CD1c-positive myeloid dendritic cell (primary cell): ENCODE results near the gene CUEDC1.
A peak's percentile ranks its signal among the peaks of the same experiment; 100 is the strongest.

ENCODE experiments used
- DNase-seq: peaks from one replicate; pipeline ENCODE4 v3.0.0-alpha.2; 2016; ENCODE audit errors: extremely low spot score

CUEDC1 gene

DNA sequence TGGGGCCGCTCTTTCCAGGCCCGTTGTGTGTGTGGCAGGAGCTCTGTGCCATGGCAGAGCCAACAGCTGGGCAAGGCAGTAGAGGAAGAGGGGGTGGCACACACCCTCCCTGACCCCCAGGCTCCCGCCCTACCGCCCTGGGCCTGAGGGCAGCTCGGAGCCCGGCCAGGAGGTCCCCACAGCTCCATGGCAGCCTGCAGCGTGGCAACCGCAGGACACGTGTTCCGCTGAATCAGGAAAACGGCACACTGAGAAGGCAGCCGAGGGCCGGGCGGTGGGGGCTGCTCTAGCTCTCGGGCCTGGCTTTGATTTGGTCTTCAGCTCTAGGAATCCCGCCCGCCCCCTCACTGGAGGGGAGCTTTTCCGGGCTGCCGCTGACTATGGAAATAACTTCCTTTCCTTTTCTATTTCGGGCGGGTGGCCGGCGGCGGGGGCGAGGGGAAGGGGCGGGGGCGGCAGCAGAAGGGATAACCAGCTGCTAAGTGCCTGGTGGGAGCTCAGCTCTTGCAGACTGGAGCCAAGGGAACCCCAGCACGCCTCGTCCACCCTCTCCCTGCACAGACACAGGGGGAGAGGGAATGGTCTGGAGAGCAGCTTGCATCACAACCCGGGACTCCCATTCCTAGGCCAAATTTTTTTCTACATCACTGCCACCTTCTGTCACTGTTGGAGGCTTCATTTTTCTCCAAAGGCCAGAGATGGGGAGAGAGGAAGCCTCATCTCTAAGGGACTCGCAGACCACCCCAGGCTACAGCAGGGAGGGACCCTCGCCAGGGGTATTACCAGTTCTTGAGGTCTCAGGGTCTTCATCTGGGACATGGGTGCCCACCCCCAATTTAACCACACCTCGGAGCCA is 80.5 kb downstream of the CUEDC1 start:
- DNase-seq = peak; percentile 53

DNA sequence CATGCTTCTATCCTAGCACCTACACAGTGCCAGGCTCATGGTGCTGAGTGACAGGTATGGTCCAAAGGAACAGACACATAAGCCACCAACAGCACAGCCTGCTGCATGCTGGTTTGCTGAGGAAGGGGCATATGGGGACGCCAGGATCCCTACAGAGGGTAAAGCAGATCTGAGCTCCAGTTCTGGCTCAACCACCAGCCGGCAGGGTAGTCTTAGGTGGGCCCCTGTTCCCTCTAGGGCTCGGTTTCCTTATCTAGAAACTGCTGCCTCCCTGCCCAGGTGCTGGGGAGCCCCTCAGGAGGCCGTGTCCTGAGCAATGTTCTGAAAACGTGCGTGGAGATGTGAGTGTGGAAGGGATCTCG is 81.2 kb downstream of the CUEDC1 start:
- DNase-seq = no peak

DNA sequence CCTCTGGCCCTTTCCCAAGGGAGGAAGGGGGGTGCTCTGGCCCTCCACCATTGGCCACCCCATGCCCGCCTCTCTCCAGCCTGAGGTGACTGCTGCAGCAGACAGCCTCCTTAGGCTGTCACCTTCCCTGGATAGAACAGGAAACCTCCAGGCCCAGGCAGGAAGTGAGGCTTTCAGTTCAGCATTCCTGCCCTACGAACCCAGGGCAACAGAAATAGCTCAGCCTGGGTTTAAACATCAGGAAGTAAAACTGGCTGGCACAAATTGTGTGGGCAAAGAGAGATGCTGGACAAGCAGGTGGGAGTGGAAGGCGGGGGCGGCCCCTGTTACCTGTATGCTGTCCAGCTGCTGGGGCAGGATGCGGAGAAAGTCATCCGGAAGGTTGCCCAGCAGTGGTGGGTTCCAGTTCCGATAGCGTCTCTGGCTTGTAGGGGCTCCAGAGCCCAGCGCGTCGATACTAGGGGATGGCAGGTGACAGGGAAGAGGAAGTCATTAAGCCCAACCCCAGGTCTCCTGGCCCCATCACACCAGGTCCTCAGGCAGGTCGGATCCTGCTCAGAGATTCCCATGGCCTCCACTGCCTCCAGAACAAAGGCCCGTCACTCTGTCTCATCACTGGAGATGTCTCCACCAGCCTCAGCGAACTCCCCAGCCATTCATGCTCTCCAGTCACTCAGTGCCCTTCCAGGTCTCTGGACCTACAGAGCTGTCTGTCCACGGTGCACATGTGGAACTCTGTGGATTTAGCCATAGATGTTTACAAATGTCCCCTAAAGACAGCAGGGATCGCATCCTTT is 81.8 kb downstream of the CUEDC1 start:
- peak; percentile 46 for DNase-seq

DNA sequence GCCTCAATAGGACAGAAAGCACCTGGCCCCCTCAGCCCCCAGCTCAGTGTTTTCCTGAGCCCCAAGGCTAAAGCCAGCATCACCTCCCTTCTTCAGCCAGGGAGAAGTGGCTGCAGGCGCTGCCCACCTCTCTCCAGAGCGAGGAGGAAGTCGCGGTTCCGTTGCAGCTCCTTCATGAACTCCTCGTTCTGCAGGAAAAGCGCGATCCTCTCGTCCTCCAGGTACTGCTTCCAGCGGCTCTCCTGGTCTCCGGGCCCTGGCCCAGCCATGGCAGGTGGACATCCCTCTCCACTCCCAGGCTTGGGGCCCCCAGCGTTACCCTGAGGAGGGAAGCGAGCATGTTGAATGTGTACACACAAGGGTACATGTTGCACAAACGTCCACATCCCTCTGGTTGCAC is 82.7 kb downstream of the CUEDC1 start:
- DNase-seq = peak; percentile 32

- DNase-seq = no peak
Observed at GRCh38 chr17:57871863-57872262, 83.3 kb downstream of the CUEDC1 start.

DNA sequence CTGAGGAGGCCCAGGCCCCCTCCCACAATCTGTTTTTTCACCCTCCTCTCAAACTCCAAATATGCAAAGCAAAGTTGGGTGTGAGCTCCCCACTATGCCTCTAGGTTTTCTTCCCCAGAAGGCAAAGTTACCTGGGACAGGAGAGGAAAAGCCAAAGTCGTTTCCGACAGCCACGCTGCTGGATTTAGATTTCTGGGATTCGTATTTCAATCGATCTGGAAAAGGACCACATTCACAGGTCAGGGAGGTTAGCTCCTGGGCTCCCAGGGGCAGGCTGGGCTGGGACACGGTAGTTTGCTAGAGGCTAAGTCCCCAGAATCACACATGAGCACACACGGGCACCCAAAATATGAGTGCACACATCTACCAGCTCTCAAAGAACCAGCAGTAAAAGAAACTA is 84.1 kb downstream of the CUEDC1 start:
- DNase-seq = no peak

GRCh38 chr17:57870283-57870635 is 85.0 kb downstream of the CUEDC1 start:
- DNase-seq = no peak

DNA sequence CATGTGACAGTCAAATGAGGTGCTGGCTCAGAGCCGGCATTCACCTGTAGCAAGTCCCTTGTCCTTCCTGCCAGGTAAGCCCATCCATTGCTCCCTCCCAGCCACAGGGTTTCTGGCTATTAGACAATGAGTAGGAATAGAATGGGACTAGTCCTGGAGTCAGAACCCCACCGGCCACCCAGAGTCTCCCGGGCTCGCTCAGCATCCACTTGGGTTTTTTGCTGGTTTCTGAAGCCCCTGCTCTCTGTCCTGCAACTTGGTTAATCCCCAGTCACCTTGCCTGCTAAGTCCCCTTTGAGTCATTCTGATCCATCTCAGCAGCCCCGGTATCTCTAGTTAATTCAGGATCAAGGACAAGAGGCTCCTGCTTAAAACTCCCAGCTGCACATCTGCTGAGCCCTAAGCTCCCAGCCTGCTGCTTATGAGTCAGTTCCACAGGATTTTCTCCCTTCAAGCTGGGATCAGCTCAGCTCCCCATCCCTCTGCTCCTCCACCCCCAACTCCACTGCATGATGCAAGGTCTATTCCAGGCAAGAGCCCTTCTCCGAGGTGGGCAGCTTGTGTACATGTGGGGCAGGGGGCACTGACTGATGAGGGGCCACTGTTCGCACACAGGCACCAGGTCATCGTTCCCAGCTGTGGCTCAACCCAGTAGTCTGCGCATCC is 85.5 kb downstream of the CUEDC1 start:
- no peak for DNase-seq

DNA sequence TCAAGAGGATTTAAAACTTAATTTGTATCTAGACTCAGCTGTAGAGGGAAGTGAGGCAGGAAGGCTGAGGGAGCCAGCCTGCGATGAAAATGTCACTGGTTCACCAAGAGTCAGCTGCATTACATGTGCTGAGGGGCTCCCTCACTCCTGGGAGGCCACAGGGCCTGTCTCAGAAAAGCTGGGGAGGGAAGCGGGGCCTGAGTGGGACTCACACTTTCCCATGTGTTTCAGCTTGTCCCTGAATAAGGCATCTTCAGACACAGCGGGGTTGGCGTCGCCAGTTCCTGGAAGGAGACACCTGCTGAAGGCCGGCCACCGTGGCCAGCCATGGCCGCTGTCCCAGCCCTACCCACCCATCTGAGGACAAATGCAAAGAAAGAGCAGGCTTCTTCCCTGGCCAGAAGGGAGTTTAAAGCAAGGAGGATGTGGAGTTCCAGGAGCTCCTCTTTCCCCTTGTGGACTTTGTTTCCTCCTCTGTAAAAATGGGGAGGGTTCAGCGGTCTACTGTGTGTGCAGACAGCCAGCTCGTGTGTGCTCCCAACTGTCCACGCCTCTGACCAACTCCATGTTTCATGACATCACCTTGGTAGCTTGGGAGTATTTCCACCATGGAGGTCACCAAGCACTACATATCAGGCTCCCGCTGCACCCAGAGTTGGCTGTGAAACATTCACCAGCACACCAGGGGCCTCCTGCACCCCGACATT is 86.1 kb downstream of the CUEDC1 start:
- DNase-seq = no peak

DNA sequence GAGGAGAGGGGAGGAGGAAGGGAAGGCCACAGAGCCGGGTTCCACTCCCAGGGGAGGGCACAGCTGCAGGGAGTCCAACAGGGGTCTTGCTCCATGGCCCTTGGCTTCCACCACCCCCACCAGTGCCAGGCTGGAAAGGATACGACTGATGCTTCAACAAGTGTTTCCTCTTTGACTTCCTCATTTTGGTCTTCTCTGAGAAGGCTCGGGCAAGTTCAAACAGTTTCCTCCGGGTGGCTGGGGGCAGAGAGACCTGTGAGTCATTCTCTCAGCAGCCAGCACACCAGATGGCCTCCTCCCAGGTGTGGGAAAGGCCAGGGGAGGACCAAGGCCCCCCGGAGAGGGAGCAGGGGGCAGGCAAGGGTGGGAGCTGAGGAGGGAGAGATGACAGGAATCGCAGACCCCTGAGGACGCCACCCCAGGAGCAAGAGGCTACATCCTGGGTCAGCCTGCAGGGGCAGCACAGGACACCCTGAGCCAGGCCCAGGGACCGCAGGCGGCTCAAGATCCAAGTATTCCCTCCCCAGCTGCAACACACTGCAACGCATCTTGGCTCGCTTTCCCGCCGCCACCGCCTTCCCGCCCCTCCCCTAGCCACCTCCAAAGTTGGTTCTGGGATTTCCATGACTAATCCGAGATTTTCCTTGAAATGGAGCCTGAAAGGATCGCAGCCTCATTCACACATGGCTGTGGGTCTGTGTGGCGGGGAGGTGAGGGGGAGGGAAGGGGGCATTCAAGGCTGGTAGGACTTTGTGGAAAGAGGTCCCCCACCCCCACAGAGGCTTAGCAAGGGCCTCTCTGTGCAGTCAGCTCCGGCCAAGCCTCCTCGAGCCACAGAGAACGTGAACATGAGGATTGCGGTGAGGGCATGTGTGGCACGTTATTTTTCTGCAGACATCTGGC is 87.0 kb downstream of the CUEDC1 start:
- DNase-seq = peak; percentile 82

DNA sequence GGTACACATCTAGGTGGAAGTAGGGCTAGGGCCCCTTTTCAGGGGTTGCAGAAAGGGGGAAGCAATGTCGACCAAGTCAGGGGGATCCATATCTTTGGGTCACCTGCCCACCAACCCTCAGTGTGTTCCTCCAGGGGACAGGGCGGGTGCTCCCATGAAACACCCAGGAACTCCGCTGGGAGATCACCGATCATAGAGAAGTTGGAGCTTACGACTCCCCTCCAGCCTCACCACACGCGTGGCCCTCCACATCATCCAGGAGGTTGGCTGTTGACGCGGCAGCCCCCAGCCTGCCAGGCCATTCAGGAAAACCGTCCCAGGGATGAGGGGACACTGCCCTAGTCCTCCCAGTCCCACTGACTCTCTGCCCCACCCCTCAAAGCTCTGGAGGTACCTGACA is 88.1 kb downstream of the CUEDC1 start:
- DNase-seq = no peak

- DNase-seq = no peak
Observed at GRCh38 chr17:57866723-57867122, 88.5 kb downstream of the CUEDC1 start.

- no peak for DNase-seq
Observed at GRCh38 chr17:57866319-57866718, 88.9 kb downstream of the CUEDC1 start.

GRCh38 chr17:57864273-57864672 is 90.9 kb downstream of the CUEDC1 start:
- no peak for DNase-seq

DNA sequence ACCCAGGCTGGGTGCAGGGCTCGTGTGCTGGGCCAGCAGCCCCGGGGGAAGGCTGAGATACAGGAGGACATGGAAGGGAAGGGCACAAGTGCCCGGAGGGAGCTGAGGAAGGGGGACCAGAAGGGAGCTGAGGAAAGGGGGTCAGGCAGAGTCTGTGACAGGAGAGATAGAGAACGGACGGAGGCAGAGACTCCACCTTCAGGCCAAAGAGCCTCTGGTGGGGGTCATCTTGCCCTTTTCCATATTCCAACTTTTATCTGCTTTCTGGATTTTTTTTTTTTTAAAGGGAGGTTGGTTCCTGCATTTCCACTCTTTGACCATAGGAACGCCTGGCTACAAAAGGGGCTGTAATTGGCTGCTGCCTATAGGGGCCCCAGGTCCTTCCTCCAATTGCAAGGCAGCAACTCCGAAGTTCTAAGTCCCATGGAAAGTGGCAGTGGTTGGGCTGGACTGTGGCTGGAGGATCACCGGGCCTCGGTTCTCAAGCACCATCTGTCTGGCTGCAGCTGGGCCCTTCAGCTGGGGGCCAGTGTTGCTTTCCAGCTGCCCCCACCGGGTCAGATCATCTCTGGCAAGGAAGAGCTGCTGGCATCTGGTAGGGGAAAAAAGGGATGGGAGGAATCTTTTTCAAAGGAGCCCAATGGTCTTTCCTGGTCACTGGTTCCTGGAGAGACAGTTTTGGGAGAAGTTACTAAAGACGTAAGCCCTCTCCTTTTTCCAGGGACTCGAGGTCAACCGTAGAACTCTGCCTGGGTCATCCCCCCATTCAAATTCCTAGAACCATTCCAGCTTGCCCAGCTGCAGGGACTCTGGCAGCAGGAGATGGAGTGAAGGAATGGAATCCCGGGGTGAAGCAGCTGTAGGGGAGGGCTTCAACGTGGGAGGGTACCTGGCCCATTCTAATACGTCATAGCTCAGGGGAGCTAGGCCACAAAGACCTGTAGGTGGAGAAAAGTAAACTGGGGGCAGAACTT is 92.2 kb downstream of the CUEDC1 start:
- no peak for DNase-seq

DNA sequence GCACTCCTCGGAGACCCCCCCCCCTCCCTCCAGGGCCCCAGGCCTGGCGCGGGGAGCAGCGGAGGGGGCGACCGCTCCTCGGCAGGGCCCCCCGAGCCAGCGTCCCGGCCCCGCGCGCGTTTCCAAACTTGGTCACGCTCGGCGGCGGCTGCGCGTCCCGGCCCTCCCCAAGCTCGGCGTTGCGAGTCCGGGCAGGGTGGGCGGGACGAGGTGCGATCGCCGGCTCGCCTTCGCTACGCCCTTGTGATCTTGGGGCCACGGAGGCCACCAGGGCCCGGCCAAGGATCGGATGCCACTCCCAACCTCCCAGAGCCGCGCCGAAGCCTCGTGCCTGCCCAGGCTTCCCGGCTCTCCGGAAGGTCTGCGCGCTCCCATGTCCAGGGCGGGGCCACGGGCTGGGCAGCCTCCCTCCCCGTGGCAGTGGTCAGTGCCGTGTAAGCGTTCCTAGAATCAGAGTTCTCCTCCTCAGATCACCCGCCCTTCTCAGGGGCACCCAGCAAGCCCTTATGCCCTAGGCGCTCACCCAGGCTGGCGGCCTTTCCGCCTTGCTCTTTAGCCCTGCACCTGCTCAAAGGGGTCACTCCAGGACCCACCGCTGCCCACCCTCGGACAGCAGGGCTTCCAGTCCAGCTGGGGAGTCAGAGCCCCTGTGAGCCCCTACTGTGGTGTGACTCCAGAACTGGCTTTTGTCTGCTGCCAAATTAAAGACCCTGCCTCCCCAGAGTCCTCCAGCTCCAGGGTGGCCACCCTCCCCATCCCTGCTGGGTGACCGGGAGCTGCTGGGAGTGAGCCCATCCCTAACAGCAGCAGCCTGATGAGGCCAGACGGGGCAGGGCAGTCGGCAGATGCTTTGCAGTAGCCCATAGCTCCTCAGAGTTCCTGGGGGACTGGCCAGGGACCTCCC is 93.2 kb downstream of the CUEDC1 start:
- peak; percentile 67 for DNase-seq

DNA sequence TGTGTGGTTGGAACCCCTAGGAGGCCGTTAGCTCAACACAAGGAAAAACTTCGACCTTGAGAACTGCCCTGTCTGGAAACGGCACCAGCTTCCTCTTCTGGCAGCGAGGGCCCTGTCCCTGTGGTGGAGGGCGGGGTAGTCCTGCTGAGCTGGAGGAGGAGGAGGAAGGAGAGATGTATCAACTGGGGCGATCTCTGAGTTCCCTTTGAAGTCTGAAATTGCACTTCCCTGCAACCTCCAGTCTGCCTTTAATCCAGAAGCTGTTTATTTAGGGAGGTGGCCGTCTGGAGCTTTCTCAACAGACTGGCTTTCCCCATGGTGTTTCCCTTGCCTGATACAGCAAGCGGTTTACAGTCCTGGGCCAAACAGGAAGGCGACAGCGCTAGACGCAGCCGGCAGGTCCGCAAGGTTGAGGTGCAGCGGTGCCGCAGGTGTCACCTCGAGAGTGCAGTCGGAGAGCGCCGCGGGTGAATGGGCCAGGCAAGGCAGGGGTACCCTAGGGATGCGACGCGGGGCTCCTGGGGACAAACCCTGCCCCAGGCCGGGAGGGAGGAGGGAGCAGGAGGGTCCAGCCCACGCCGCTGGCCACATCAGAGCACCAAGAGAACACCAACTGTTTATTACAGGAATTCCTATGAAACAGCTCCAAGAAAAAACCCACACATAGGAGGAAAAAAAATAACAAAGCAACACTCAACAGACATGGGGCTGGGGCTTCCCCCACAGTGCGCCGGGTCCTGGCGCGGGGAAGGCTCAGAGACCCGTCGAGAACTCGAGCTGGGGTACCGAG is 94.0 kb downstream of the CUEDC1 start:
- DNase-seq = peak; percentile 91

- DNase-seq = no peak
Observed at GRCh38 chr17:57860414-57860999, 94.7 kb downstream of the CUEDC1 start.
